GM13977 (cell line): Measurements from ENCODE around the gene KATNBL1.

Experiments used
- DNase-seq: peaks from one replicate; pipeline ENCODE4 v3.0.0; 2012; ENCODE audit warnings: low spot score
- in situ Hi-C: fragments of 300-500 bp; cut with MboI; formaldehyde crosslinking; loops from one replicate; pipeline ENCODE4 v1.12.0; 2022; ENCODE audit warnings: low sequenced_read_pairs, low pct_unique_long_range_greater_than_20kb, mixed read lengths, inconsistent platforms; ENCODE audit not compliant: unreplicated experiment
- TF ChIP-seq, protein P1 (sequence below): IDR thresholded peaks from 2 replicates; pipeline ENCODE4 v1.5.1; 2012; ENCODE audit warnings: mild to moderate bottlenecking, control low read depth; ENCODE audit not compliant: insufficient read depth; ENCODE audit errors: extremely low read depth, missing control alignments

The KATNBL1 gene

DNA sequence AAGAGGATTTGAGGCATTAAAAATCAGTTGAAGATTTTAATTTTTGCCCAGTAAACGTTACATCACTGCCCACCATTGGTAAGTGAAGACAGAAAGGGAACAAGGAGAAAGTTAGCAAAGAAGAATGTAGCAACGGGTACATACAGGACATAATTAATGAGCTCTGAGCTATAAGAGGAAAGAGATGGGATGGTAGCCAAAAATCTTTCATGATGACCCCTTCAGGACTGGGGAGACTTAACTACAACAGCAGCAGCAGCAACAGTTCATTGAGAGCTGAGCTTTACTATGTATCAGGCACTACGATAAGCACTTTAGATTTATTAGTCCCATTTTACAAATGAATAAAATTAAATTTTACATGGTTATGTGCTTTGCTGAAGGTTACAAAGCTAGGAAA is 33.3 kb upstream of the KATNBL1 start:
- TF ChIP-seq, protein P1, sequence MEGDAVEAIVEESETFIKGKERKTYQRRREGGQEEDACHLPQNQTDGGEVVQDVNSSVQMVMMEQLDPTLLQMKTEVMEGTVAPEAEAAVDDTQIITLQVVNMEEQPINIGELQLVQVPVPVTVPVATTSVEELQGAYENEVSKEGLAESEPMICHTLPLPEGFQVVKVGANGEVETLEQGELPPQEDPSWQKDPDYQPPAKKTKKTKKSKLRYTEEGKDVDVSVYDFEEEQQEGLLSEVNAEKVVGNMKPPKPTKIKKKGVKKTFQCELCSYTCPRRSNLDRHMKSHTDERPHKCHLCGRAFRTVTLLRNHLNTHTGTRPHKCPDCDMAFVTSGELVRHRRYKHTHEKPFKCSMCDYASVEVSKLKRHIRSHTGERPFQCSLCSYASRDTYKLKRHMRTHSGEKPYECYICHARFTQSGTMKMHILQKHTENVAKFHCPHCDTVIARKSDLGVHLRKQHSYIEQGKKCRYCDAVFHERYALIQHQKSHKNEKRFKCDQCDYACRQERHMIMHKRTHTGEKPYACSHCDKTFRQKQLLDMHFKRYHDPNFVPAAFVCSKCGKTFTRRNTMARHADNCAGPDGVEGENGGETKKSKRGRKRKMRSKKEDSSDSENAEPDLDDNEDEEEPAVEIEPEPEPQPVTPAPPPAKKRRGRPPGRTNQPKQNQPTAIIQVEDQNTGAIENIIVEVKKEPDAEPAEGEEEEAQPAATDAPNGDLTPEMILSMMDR = no peak
- in situ Hi-C loops = loop anchor here (25.0 kb wide), 1 partner anchor 344 kb away; the partner anchor contains the start of gene GOLGA8B
- DNase-seq = no peak

GRCh38 chr15:34242331-34242710 is 32.4 kb upstream of the KATNBL1 start:
- no peak for DNase-seq
- TF ChIP-seq, protein P1 = no peak
- in situ Hi-C loops = loop anchor here (25.0 kb wide), 1 partner anchor 345 kb away; the partner anchor contains the start of gene GOLGA8B

DNA sequence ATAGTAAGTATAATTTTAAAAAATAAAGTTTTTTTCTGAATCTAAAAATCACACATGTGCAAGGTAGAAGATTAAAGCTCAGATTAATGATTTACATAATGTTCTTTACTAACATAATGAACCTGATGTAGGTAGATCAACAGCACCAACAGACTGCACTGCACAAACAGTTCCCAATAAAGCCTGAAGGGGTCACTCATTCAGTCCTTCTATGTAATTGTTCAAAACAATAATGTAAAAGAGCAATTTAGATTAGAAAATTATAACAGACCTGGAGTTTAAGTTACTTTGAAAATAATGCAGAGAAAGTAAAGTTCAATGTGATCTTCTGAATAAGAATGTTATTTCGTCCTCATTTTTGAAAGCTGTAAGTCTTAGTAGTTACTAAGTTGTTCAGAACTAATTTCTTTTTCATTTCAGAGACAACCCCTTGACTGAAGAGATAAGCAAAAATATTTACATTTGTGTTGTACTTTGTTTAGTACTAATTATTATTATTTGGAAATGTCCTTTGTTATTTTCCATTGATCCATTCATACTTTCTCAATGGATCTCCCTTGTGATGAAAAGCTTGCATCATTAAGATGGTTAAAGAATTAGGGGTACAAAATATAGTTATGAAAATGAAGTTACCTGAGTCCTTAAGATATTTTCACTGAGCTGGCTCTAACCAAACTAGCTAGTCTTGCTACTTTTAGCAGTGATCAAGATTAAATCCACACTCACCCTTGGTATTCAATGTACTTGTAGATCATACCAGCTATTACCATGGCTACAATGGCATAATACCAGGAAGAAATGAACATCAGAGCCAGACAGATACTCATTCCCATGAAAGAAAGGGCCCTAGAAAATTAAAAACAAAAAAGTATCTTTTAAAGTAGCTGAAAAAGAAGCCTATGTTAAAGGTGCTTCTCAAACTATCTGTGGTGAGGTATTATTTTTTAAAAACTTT is 31.8 kb upstream of the KATNBL1 start:
- in situ Hi-C loops = loop anchor here (25.0 kb wide), 1 partner anchor 346 kb away; the partner anchor contains the start of gene GOLGA8B
- DNase-seq = peak; percentile 57
- TF ChIP-seq, protein P1 = peak; percentile 61

DNA sequence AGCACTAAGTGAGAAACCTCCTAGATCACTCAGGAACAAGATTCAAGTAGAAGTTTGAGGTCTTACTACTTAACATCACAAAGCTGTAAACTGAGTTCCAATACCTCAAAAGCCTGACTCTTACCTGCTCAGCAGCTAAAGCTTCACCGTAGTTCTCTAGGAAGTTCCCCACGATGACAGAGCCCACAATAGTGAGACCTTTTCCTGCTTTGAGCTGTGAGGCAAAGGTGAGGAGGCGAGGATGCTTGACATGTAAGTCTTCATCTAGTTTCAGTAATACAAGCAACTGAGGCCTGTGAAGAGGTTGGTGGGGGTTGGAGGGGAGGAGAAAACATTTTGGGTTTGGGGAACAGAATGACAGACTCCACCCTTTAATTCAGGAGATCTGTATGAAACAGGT is 30.6 kb upstream of the KATNBL1 start:
- in situ Hi-C loops = loop anchor here (25.0 kb wide), 1 partner anchor 347 kb away; the partner anchor contains the start of gene GOLGA8B

GRCh38 chr15:34239151-34239808 is 29.4 kb upstream of the KATNBL1 start:
- TF ChIP-seq, protein P1 = no peak
- peak; percentile 28 for DNase-seq
- in situ Hi-C loops = loop anchor here (25.0 kb wide), 1 partner anchor 348 kb away; the partner anchor contains the start of gene GOLGA8B

More for the DNA sequence above, 30.6 kb upstream of the KATNBL1 start:
- TF ChIP-seq, protein P1 = no peak
- DNase-seq = no peak

- in situ Hi-C loops = loop anchor here (25.0 kb wide), 1 partner anchor 354 kb away; the partner anchor contains the start of gene GOLGA8B
- no peak for DNase-seq
Measured at GRCh38 chr15:34233614-34234013, 23.7 kb upstream of the KATNBL1 start.

More at GRCh38 chr15:34233614-34234013, 23.7 kb upstream of the KATNBL1 start:
- TF ChIP-seq, protein P1 = no peak
